ENCODE measurements around the gene RBL1. TPM values are rescaled to one million over a fixed set of nuclear protein-coding genes. Genes with fewer than 3 reads are reported as not detected.
"Not testable (repeated sequence)": the region's sequence is repeated elsewhere in the genome, so short reads cannot be mapped to it uniquely, and the experiment has no call there.

RBL1 gene
- total RNA-seq, 1 donor from 2014 or later = 7.6 TPM

- DNase-seq (no peak), ATAC-seq (peak; percentile 72 to 80)
- Histone ChIP-seq H3K27me3 (ENCODE audit: low read depth) (no peaks in the 10 kb centered on the region), H3K36me3 (peaks cover 6% of the 10 kb centered on the region), H3K4me3 (no peak overlapping the region), H3K9me3 (no peaks in the 10 kb centered on the region), H3K27ac (peak overlapping the region; percentile 59), H3K4me1 (peaks cover 12% of the 10 kb centered on the region)
- intact Hi-C loops (cut with DNase I) = no loop called here
- peak; percentile 25 for TF ChIP-seq CTCF (IDR thresholded peaks at IDR 0.05)
Measured at GRCh38 chr20:37007898-37008649, 87.7 kb downstream of the RBL1 start.

GRCh38 chr20:37005062-37005942 is 90.5 kb downstream of the RBL1 start:
- intact Hi-C loops (cut with DNase I); H3K9me3 ChIP-seq; H3K27me3 ChIP-seq (ENCODE audit: low read depth); H3K4me3 ChIP-seq: not testable (repeated sequence)
- peak overlapping the region; percentile 44 for H3K27ac ChIP-seq
- peaks cover 12% of the 10 kb centered on the region for H3K4me1 ChIP-seq
- DNase-seq (peak; percentile 55), ATAC-seq (peak; percentile 78 to 86)
- H3K36me3 ChIP-seq = peaks cover 11% of the 10 kb centered on the region

- intact Hi-C loops (cut with DNase I); H3K4me1 ChIP-seq; H3K27me3 ChIP-seq (ENCODE audit: low read depth); ATAC-seq; H3K9me3 ChIP-seq; H3K4me3 ChIP-seq; DNase-seq; H3K27ac ChIP-seq: not testable (repeated sequence)
- H3K36me3 ChIP-seq = peaks cover 11% of the 10 kb centered on the region
Measured at GRCh38 chr20:37001634-37002033, 94.2 kb downstream of the RBL1 start.

- H3K4me1 ChIP-seq; H3K27ac ChIP-seq; H3K27me3 ChIP-seq (ENCODE audit: low read depth); H3K9me3 ChIP-seq; intact Hi-C loops (cut with DNase I); ATAC-seq; DNase-seq; H3K4me3 ChIP-seq: not testable (repeated sequence)
- H3K36me3 ChIP-seq = peaks cover 11% of the 10 kb centered on the region
Measured at GRCh38 chr20:37000171-37000570, 95.6 kb downstream of the RBL1 start.

GRCh38 chr20:36998652-36999051 is 97.1 kb downstream of the RBL1 start:
- no peaks in the 10 kb centered on the region for H3K27me3 ChIP-seq (ENCODE audit: low read depth)
- no peaks in the 10 kb centered on the region for H3K9me3 ChIP-seq
- H3K36me3 ChIP-seq = peaks cover 11% of the 10 kb centered on the region
- no peak for DNase-seq
- no peak for ATAC-seq
- no peaks in the 10 kb centered on the region for H3K4me1 ChIP-seq
- TF ChIP-seq CTCF (IDR thresholded peaks at IDR 0.05) = no peak
- intact Hi-C loops (cut with DNase I) = no loop called here
- H3K27ac ChIP-seq = no peak overlapping the region
- H3K4me3 ChIP-seq = no peak overlapping the region

GRCh38 chr20:36997121-36997520 is 98.7 kb downstream of the RBL1 start:
- H3K27ac ChIP-seq = no peak overlapping the region
- no peaks in the 10 kb centered on the region for H3K4me1 ChIP-seq
- no peak for ATAC-seq
- peaks cover 8% of the 10 kb centered on the region for H3K9me3 ChIP-seq
- intact Hi-C loops (cut with DNase I) = no loop called here
- no peak for TF ChIP-seq CTCF (IDR thresholded peaks at IDR 0.05)
- no peaks in the 10 kb centered on the region for H3K27me3 ChIP-seq (ENCODE audit: low read depth)
- H3K36me3 ChIP-seq = no peaks in the 10 kb centered on the region
- H3K4me3 ChIP-seq = no peak overlapping the region
- no peak for DNase-seq

GRCh38 chr20:36994221-36994620 is 101.6 kb downstream of the RBL1 start:
- H3K9me3 ChIP-seq; H3K27ac ChIP-seq; H3K27me3 ChIP-seq (ENCODE audit: low read depth); intact Hi-C loops (cut with DNase I); H3K4me1 ChIP-seq; H3K36me3 ChIP-seq; H3K4me3 ChIP-seq; DNase-seq; ATAC-seq: not testable (repeated sequence)
